Natural killer cell (primary cell): Measurements from ENCODE around the gene TSFM. TPM values are rescaled to one million over a fixed set of nuclear protein-coding genes. Genes with fewer than 3 reads are reported as not detected.

Source experiments
- ATAC-seq, 3 donors: fragments of 150-1000 bp in 2 of 3; fragments of 200-7000 bp in 1 of 3; cut with Tn5 transposase; 1 replicate in 1 of 3; 2 replicates in 2 of 3; pipeline ENCODE4 v1.10.0; 2021; ENCODE audit warnings: mild to moderate bottlenecking in 2 of 3, moderate library complexity in 2 of 3
- DNase-seq, 2 donors: peaks; one replicate each; pipeline versions ENCODE4 v3.0.0 to v3.0.0-alpha.2; 2013 to 2021; ENCODE audit warnings: mixed read lengths in 1 of 2
- H3K27ac ChIP-seq: one replicate; pipeline ENCODE4 v1.5.1; 2013; ENCODE audit warnings: mild to moderate bottlenecking, low read length
- H3K27me3 ChIP-seq: one replicate; pipeline ENCODE4 v1.6.1; 2013; ENCODE audit warnings: low read length; ENCODE audit not compliant: control insufficient read depth, insufficient read depth
- H3K36me3 ChIP-seq: one replicate; pipeline ENCODE4 v1.6.1; 2013; ENCODE audit warnings: low read length; ENCODE audit not compliant: control insufficient read depth, insufficient read depth
- H3K4me1 ChIP-seq: one replicate; pipeline ENCODE4 v1.6.1; 2013; ENCODE audit warnings: low read length; ENCODE audit not compliant: control insufficient read depth, insufficient read depth
- H3K4me3 ChIP-seq: one replicate; pipeline ENCODE4 v1.5.1; 2013; ENCODE audit warnings: low read length
- H3K9me3 ChIP-seq: one replicate; pipeline ENCODE4 v1.6.1; 2013; ENCODE audit warnings: low read length; ENCODE audit not compliant: control insufficient read depth, insufficient read depth
- H3K27ac Mint-ChIP-seq, 2 donors: one replicate each; pipeline ENCODE4 v1.8.0; 2022; ENCODE audit warnings: mild to moderate bottlenecking in 2 of 2, mixed read lengths in 2 of 2, moderate library complexity in 1 of 2
- H3K27me3 Mint-ChIP-seq, 2 donors: one replicate each; pipeline ENCODE4 v1.8.0; 2022; ENCODE audit warnings: low read depth in 2 of 2, mixed read lengths in 2 of 2
- H3K36me3 Mint-ChIP-seq: one replicate; pipeline ENCODE4 v1.8.0; 2022; ENCODE audit warnings: mixed read lengths
- H3K4me1 Mint-ChIP-seq, 2 donors: one replicate each; pipeline ENCODE4 v1.8.0; 2022; ENCODE audit warnings: mixed read lengths in 2 of 2
- H3K4me3 Mint-ChIP-seq: one replicate; pipeline ENCODE4 v1.8.0; 2022; ENCODE audit warnings: mild to moderate bottlenecking, moderate library complexity, mixed read lengths
- H3K9me3 Mint-ChIP-seq, 2 donors: one replicate each; pipeline ENCODE4 v1.8.0; 2022; ENCODE audit warnings: mixed read lengths in 2 of 2
- CTCF ChIP-seq: fragments of 200-600 bp; IDR thresholded peaks from one replicate; pipeline ENCODE4 v1.8.0; 2022; ENCODE audit warnings: antibody characterized with exemption
- WGBS: methylation state at CpG from one replicate; pipeline ENCODE4 v1.1.7; 2013; ENCODE audit warnings: missing lambda C conversion rate; ENCODE audit not compliant: insufficient coverage; 5-methylcytosine and 5-hydroxymethylcytosine counted together
- intact Hi-C: fragments of 100-400 bp; cut with micrococcal nuclease; formaldehyde crosslinking; loops from one replicate; pipeline ENCODE4 v1.14.2; 2022
- total RNA-seq, 4 donors: library from RNA; stranded (reverse); fragments of 120-200 nt in 1 of 4; gene quantifications; one replicate each; pipeline versions ENCODE4 v1.2.3 to v1.2.4, GENCODE V29; 2013 to 2022

TSFM gene
- total RNA-seq, 3 donors from 2014 or later (not counting 1 experiment from before 2014, with no cell fraction given), result 17.6 to 19.7 (median 17.7) TPM

- 40% methylated on average over 17 of the region's 22 CpGs for WGBS
- Histone ChIP-seq H3K4me1 (peaks cover 35% of the 10 kb centered on the region), H3K4me3 (peak overlapping the region; percentile 50), H3K36me3 (peaks cover 12% of the 10 kb centered on the region), H3K27me3 (no peaks in the 10 kb centered on the region), H3K27ac (peak overlapping the region; percentile 28), H3K9me3 (no peaks in the 10 kb centered on the region)
- H3K9me3 Mint-ChIP-seq, result no peaks in the 10 kb centered on the region
- H3K4me1 Mint-ChIP-seq, result peaks cover 43 to 54% of the 10 kb centered on the region in 2 donors
- TF ChIP-seq CTCF, result peak; percentile 77
- no peaks in the 10 kb centered on the region for H3K36me3 Mint-ChIP-seq
- DNase-seq, result peak; percentile 55 to 87
- peak overlapping the region; percentile 67 to 85 for H3K27ac Mint-ChIP-seq
- H3K27me3 Mint-ChIP-seq, result no peaks in the 10 kb centered on the region
- peak in 2 of 3 donors; percentile 11 to 16 for ATAC-seq
- intact Hi-C loops, result loop anchor here (1.0 to 2.0 kb wide), 2 partner anchors 26 to 148 kb away; partner anchors contain the start of gene TSFM
- peak overlapping the region; percentile 91 for H3K4me3 Mint-ChIP-seq
These were observed 25.9 kb upstream of the TSFM start for GRCh38 chr12:57756406-57757341.

- Mint-ChIP-seq H3K36me3 (no peaks in the 10 kb centered on the region), H3K27me3 (peaks cover 0 to 4% of the 10 kb centered on the region in 2 donors), H3K9me3 (no peaks in the 10 kb centered on the region), H3K4me3 (peak overlapping the region; percentile 35), H3K27ac (no peak overlapping the region), H3K4me1 (peaks cover 35 to 46% of the 10 kb centered on the region in 2 donors)
- no peak for TF ChIP-seq CTCF
- DNase-seq (no peak), ATAC-seq (no peak)
- intact Hi-C loops, result loop anchor here (2.0 kb wide), 1 partner anchor 147 kb away; no protein-coding TSS in a partner anchor
- peaks cover 27% of the 10 kb centered on the region for H3K4me1 ChIP-seq
- no peaks in the 10 kb centered on the region for H3K9me3 ChIP-seq
- H3K36me3 ChIP-seq, result peaks cover 12% of the 10 kb centered on the region
- no peak overlapping the region for H3K4me3 ChIP-seq
- no peak overlapping the region for H3K27ac ChIP-seq
- H3K27me3 ChIP-seq, result no peaks in the 10 kb centered on the region
- 97% methylated on average over 3 of the region's 4 CpGs for WGBS
These were observed 24.8 kb upstream of the TSFM start for GRCh38 chr12:57757771-57758170.

DNA sequence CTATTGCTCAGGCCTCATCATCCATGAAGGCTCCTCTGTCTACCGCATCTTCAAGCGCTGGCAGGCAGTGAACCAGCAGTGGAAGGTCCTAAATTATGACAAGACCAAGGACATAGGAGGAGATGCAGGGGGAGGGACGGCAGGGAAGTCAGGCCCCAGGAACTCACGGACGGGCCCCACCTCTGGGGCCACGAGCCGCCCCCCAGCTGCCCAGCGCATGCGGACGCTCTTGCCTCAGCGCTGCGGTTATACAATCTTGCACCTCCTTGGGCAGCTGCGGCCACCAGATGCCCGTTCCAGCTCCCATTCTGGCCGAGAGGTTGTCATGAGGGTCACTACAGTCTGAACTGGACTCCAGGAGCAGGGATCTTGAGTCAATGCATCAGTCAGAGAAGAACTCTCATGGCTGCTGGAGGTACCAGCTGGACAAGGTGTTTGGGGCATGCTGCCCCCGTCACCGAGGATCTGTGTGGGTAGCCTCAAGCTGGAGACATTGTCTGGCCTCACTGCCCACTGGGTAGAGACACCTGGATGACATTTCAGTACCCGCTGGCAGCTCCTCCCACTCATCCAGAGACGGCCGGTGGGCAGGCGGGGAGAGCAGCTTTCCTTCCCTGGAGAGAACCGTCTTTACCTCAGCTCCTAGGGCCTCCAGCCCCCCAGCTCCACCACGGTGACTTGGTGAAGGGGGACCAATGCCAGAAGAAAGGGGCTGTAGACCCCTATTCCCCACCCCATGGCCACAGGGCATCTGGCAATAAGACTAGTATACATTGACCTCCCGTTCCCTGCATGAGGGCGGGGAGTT, 23.8 kb upstream of the TSFM start:
- TF ChIP-seq CTCF, result no peak
- DNase-seq (no peak), ATAC-seq (no peak)
- Mint-ChIP-seq H3K27ac (no peak overlapping the region), H3K4me3 (no peak overlapping the region), H3K27me3 (peaks cover 8 to 14% of the 10 kb centered on the region in 2 donors), H3K36me3 (no peaks in the 10 kb centered on the region), H3K4me1 (peaks cover 27 to 37% of the 10 kb centered on the region in 2 donors), H3K9me3 (no peaks in the 10 kb centered on the region)
- peaks cover 25% of the 10 kb centered on the region for H3K4me1 ChIP-seq
- intact Hi-C loops, result no loop called here
- peaks cover 12% of the 10 kb centered on the region for H3K36me3 ChIP-seq
- H3K27me3 ChIP-seq, result peaks cover 5% of the 10 kb centered on the region
- H3K27ac ChIP-seq, result no peak overlapping the region
- H3K4me3 ChIP-seq, result no peak overlapping the region
- no peaks in the 10 kb centered on the region for H3K9me3 ChIP-seq
- WGBS, result 97% methylated on average over 23 of the region's 25 CpGs
